HG02840 (cell line): ENCODE measurements around the gene CACNA2D2.
"Not testable (repeated sequence)": the region's sequence is repeated elsewhere in the genome, so short reads cannot be mapped to it uniquely, and the experiment has no call there.

ENCODE experiments used
- ATAC-seq: cut with Tn5 transposase; IDR thresholded peaks from one replicate; pipeline ENCODE4 v1.9.1; 2021; ENCODE audit warnings: mild to moderate bottlenecking, moderate library complexity, moderate number of reproducible peaks; ENCODE audit not compliant: unreplicated experiment, low FRiP score

CACNA2D2 gene

GRCh38 chr3:50530001-50530970 lies 26.9 kb upstream of the CACNA2D2 start:
- ATAC-seq: no peak

GRCh38 chr3:50525987-50526386 lies 22.6 kb upstream of the CACNA2D2 start:
- ATAC-seq: no peak

- no peak for ATAC-seq
Observed at GRCh38 chr3:50525191-50525910, 21.9 kb upstream of the CACNA2D2 start.

- no peak for ATAC-seq
Observed at GRCh38 chr3:50524746-50525145, 21.3 kb upstream of the CACNA2D2 start.

- no peak for ATAC-seq
Observed at GRCh38 chr3:50523279-50523811, 19.9 kb upstream of the CACNA2D2 start.

GRCh38 chr3:50521572-50521971 lies 18.1 kb upstream of the CACNA2D2 start:
- no peak for ATAC-seq

- no peak for ATAC-seq
Observed at GRCh38 chr3:50520849-50521248, 17.4 kb upstream of the CACNA2D2 start.

GRCh38 chr3:50519471-50520089 lies 16.1 kb upstream of the CACNA2D2 start:
- no peak for ATAC-seq

GRCh38 chr3:50518436-50518835 lies 15.0 kb upstream of the CACNA2D2 start:
- ATAC-seq: no peak

- ATAC-seq: no peak
Observed at GRCh38 chr3:50517721-50518206, 14.3 kb upstream of the CACNA2D2 start.

- ATAC-seq: no peak
Observed at GRCh38 chr3:50516440-50516871, 13.0 kb upstream of the CACNA2D2 start.

- ATAC-seq: no peak
Observed at GRCh38 chr3:50515565-50516439, 12.4 kb upstream of the CACNA2D2 start.

GRCh38 chr3:50512908-50513307 lies 9.5 kb upstream of the CACNA2D2 start:
- ATAC-seq: not testable (repeated sequence)

GRCh38 chr3:50512131-50512530 lies 8.7 kb upstream of the CACNA2D2 start:
- no peak for ATAC-seq

- ATAC-seq: no peak
Observed at GRCh38 chr3:50510325-50510724, 6.9 kb upstream of the CACNA2D2 start.

- no peak for ATAC-seq
Observed at GRCh38 chr3:50509715-50510114, 6.3 kb upstream of the CACNA2D2 start.

GRCh38 chr3:50508821-50509220 lies 5.4 kb upstream of the CACNA2D2 start:
- ATAC-seq: no peak

- no peak for ATAC-seq
Observed at GRCh38 chr3:50506169-50506568, 2.7 kb upstream of the CACNA2D2 start.

- ATAC-seq: no peak
Observed at GRCh38 chr3:50504681-50505080, 1.2 kb upstream of the CACNA2D2 start.
